Activated effector memory CD4-positive, alpha-beta T cell treated with Interleukin-2 at 50 U/mL for 16 hours (primary cell): ENCODE data around the gene HERPUD1.
"Not testable (repeated sequence)": the region's sequence is repeated elsewhere in the genome, so short reads cannot be mapped to it uniquely, and the experiment has no call there.

Experiments
- DNase-seq: peaks from one replicate; pipeline ENCODE4 v3.0.0-alpha.2; 2020

HERPUD1 gene

GRCh38 chr16:56911771-56912571 is 20.0 kb upstream of the HERPUD1 start:
- no peak for DNase-seq

GRCh38 chr16:56912746-56913708 is 18.9 kb upstream of the HERPUD1 start:
- DNase-seq, result no peak

- DNase-seq, result no peak
Observed at GRCh38 chr16:56914896-56915295, 17.0 kb upstream of the HERPUD1 start.

- DNase-seq, result no peak
Observed at GRCh38 chr16:56915336-56916119, 16.4 kb upstream of the HERPUD1 start.

GRCh38 chr16:56916571-56917403 is 15.2 kb upstream of the HERPUD1 start:
- DNase-seq, result peak; percentile 3

- DNase-seq, result no peak
Observed at GRCh38 chr16:56918467-56919012, 13.4 kb upstream of the HERPUD1 start.

- no peak for DNase-seq
Observed at GRCh38 chr16:56919099-56919800, 12.7 kb upstream of the HERPUD1 start.

GRCh38 chr16:56921571-56921970 is 10.4 kb upstream of the HERPUD1 start:
- no peak for DNase-seq

GRCh38 chr16:56923481-56924091 is 8.4 kb upstream of the HERPUD1 start:
- DNase-seq, result no peak

- no peak for DNase-seq
Observed at GRCh38 chr16:56927471-56927870, 4.5 kb upstream of the HERPUD1 start.

- no peak for DNase-seq
Observed at GRCh38 chr16:56929639-56930038, 2.3 kb upstream of the HERPUD1 start.

GRCh38 chr16:56930486-56931270 is 1.3 kb upstream of the HERPUD1 start:
- no peak for DNase-seq

GRCh38 chr16:56931271-56931891 is 561 bp upstream of the HERPUD1 start:
- DNase-seq, result no peak

- DNase-seq, result no peak
Observed at GRCh38 chr16:56932721-56933619, 1.0 kb downstream of the HERPUD1 start.

GRCh38 chr16:56933828-56934598 is 2.1 kb downstream of the HERPUD1 start:
- DNase-seq, result no peak

GRCh38 chr16:56934599-56935145 is 2.7 kb downstream of the HERPUD1 start:
- not testable (repeated sequence) for DNase-seq

- no peak for DNase-seq
Observed at GRCh38 chr16:56935201-56935600, 3.3 kb downstream of the HERPUD1 start.
